HG03469 (cell line): Measurements from ENCODE around the gene ADCK1.
"Not testable (repeated sequence)": the region's sequence is repeated elsewhere in the genome, so short reads cannot be mapped to it uniquely, and the experiment has no call there.

Experiments used
- ATAC-seq: cut with Tn5 transposase; IDR thresholded peaks from one replicate; pipeline ENCODE4 v1.9.1; 2021; ENCODE audit warnings: mild to moderate bottlenecking, moderate library complexity, moderate number of reproducible peaks; ENCODE audit not compliant: unreplicated experiment

ADCK1 gene

GRCh38 chr14:77924141-77924948 lies 124.4 kb downstream of the ADCK1 start:
- ATAC-seq = no peak

DNA sequence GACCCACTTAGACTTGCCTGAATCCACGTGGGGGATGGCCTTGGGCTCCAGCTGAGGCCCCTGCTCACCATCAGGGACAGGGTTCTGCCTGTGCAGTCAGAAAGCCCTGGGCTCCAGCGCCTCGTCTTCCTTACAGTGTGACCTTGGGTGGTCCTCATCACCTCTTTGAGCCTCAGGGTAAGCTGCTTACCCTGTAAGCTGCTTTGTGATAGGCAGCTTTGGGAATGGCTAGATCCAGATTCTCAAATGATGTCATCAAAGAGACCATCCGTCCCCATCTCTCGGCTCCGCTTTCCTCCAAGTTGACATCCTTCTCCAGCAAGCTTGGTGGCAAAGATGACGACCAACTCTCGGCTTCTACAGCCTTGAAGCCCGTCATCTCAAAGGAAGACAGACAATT lies 127.0 kb downstream of the ADCK1 start:
- no peak for ATAC-seq

GRCh38 chr14:77931441-77931840 lies 131.5 kb downstream of the ADCK1 start:
- no peak for ATAC-seq

DNA sequence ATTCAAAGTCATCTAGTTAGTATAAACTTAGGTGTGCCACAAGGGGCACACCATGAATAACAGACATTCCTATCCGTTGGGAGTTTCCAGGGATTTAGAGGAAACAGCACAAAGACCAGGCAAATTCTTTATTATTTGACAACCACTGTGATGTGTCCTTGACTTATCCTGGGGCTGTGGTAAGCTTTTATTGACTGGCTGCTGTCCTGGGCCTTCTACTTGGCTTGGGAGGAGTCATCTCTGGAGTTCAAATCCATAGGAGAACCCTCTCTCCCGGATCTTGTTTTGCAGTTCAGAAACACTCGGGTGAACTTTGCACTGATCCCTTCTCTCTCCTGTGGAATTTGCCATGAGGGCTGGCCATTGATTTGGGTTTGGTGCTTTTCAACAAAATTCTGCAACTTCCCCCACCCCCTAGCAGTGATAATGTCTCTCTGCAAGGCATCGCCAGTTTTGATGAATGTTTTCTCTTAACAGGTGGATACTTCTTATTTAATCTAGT lies 136.3 kb downstream of the ADCK1 start:
- ATAC-seq = no peak

DNA sequence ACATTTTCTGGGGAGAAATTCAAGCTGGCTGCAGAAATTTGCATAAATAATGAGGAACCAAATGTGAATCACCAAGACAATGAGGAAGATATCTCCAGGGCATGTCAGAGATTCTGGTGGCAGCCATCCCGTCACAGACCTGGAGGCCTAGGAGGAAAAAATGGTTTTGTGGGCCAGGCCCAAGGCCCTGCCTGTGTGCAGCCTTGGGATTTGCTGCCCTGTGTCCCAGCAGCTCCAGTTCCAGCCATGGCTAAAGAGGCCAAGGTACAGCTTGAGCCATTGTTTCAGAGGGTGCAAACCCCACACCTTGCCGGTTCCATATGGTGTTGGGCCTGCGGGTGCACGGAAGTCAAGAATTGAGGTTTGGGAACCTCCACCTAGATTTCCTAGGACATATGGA lies 147.5 kb downstream of the ADCK1 start:
- ATAC-seq = no peak

DNA sequence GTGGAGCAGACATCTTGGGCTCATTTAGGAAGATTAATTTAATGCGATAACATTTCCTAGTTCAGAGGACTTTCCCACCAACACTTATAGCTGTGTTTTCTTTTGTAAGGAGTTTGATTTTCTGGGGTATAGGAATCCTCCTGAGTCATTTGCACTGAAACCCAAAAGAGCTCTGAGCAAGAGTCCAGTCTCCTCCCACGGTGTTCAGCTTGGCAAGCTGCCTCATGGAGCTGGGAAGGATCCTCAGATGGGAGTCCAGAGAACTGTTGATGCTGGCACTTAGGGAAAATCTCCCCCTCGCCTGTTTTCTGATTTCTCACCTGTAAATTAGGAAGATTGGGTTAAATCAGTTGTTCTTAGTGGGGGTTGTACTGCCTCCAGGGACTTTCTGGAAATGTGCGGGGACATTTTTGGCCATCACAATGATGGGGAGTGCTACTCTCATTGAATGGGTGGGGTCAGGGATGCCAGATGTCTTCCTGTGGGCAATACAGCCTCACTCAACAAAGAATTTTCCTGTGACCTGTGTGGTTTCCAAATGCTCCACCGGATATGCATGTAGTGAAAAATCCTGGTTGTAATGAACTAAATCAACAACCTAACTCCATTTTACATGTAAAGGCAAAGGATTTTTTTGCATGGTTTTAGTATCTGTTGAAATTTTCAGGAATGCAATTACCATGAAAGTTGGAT lies 150.6 kb downstream of the ADCK1 start:
- no peak for ATAC-seq

DNA sequence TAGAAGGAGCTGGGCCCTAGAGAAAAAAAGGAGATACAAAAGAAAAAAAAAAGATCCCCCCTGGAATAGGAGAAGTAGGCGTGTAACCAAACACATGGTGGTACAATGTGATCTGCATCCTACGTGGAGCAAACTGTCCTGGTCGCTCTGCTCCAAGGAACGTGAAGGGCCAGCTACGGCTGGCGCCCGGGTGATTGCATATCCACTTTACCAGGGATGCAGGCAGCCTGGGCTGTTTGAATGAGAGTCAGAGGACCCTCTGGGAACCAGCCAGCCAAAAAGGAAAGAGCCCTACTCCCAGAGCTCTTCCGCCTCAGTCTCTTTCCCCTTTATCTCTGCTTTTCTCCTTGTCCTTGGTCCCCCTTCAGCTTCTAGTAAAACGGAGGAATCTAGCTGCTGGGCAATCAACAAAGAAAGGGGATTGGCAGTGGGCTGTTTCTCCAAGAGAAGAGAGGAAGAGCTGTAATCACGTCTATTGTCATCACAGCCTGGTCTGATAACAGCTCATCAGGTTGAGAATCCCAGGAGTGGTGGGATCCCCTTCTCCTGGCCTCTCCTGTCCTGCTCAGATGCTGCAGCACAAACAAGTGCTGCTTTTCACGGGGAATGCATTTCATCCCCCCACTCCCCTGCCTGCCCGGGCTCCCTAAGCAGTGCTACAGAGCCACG lies 156.0 kb downstream of the ADCK1 start:
- no peak for ATAC-seq

DNA sequence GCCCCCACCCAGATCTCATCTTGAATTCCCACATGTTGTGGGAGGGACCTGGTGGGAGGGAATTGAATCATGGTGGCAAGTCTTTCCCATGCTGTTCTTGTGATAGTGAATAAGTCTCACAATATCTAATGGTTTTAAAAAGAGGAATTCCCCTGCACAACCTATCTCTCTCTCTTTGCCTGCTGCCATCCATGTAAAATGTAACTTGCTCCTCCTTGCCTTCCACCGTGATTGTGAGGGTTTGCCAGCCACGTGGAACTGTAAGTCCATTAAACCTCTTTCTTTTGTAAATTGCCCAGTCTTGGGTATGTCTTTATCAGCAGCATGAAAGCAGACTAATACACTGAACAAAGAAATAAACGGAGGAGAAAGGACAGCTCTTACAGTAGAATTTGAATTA lies 159.8 kb downstream of the ADCK1 start:
- not testable (repeated sequence) for ATAC-seq

- no peak for ATAC-seq
Measured at GRCh38 chr14:77961847-77962580, 162.1 kb downstream of the ADCK1 start.

DNA sequence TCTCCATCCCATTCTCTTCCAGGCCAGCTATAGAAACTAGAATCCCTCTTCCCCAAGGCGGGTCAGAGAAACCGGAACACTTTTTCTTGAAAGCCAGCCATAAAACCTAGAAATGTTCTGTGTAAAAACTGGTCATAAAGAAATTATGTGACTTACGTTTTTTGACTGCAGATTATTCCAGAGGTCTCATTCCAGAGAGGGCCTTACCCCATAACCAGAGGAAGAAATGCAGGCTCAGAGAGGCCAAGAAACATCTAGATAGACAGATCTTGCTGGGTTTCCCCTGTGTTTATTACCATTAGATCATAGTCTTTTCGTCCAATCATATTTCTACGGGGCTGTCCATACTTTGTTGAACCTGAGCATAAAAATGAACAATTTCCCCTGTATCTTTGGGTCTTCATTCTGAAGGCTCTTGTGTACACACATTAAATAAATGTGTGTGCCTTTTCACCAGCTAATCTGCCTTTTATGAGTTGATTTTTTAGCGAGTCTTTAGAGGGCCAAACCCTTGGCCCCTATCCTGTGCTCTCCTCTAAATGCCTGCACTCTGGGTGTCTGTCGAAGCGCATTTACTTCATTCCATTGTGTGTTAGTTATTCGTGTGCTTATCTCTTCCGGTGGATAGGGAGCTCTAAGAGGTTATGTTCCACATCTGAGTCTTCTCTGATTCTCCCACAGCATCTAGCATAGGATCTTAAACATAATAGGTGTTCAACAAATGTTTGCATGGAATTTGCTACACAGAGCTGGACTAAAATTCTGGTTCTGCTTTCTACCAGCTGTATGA lies 163.0 kb downstream of the ADCK1 start:
- ATAC-seq = no peak

DNA sequence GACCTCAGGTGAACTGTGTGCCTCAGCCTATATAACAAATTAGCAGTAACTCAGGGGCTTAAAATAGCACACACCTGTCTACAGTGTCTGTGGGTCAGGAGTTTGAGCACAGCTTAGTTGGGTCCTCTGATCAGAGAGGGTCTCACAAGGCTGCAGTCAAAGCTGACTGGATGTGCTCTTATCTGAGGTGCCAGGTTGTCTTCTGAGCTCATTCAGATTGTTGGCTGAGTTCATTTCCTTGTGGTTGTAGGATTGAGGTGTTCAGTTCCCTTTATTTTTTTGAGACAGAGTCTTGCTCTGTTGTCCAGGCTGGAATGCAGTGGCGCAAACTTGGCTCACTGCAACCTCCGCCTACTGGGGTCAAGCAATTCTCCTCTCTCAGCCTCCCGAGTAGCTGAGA lies 164.7 kb downstream of the ADCK1 start:
- ATAC-seq = no peak

GRCh38 chr14:77965050-77965449 lies 165.1 kb downstream of the ADCK1 start:
- ATAC-seq = no peak

GRCh38 chr14:77965919-77966435 lies 166.1 kb downstream of the ADCK1 start:
- peak; percentile 74 for ATAC-seq

DNA sequence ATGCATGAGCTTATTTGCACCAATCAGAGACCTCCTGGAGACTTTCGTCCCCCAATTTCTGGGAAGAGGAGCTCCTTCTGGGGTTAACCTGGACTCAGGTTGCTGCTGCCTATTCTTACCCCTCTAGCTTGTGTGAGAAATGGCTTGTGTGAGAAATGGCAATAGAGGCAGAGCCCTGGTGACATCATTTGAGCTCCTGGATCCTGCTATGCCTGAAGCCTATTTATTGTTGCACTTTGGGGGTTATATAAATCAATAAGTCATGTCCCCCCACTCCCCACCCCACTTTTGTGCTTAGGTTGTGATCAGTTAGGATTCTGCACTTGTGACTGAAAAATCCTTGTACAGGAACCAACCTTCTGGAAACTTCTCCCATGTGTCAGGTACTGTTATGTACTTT lies 167.2 kb downstream of the ADCK1 start:
- ATAC-seq = no peak

DNA sequence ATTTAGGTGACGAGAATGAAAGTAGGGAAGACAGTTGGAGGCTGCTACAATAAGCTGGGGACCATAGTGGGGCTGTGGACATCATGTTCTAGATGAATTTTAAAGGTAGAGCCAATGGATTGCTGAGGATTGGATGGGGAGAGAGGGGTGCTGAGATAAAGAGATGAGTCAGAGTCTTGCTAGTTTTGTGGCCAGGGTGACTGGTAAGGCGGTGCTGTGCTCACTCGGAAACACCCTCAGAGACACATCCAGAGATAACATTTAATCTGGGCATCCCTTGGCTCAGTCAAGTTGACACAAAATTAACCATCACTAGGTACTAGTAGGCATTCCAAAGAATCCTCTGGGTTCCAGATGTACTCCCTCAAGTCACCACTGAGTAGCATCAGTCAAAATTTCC lies 170.7 kb downstream of the ADCK1 start:
- ATAC-seq = no peak

DNA sequence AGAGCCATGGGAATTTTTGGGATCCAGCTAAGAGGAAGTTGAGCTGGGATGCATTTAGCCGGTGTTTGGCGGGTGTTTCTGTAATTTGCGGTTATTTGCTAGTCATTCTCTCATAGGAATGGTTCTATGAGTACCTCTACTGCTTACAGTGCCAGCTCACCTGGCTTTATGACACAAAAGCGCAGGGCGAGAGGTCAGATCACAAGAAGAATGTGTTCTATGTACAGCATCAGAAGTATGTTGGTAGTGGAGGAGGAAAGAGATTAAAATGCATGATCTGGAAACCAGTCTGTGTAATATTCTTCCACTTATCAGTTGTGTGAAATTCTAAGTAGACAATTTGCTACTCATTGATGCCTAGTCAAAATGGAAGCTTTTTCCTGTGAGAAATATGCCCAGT lies 173.3 kb downstream of the ADCK1 start:
- no peak for ATAC-seq

DNA sequence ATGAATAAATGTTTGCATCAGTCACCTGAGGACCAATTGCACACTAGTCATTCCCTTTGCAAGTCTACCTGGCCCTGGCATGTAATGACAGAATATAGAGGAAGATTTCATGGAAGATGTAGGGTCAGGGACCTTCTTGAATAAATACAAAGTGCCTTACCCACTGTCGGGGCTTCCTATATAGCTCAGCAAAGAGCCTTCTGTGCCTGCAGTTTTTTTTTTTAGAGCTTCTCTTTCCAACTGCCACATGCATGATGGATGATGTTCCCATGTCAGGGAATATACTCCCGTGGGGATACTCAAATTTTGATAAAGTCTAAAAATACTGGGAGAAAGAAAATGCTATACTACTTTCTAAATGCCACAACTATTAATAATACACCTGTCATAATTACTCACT lies 176.7 kb downstream of the ADCK1 start:
- ATAC-seq = no peak

- no peak for ATAC-seq
Measured at GRCh38 chr14:77979171-77979570, 179.3 kb downstream of the ADCK1 start.

DNA sequence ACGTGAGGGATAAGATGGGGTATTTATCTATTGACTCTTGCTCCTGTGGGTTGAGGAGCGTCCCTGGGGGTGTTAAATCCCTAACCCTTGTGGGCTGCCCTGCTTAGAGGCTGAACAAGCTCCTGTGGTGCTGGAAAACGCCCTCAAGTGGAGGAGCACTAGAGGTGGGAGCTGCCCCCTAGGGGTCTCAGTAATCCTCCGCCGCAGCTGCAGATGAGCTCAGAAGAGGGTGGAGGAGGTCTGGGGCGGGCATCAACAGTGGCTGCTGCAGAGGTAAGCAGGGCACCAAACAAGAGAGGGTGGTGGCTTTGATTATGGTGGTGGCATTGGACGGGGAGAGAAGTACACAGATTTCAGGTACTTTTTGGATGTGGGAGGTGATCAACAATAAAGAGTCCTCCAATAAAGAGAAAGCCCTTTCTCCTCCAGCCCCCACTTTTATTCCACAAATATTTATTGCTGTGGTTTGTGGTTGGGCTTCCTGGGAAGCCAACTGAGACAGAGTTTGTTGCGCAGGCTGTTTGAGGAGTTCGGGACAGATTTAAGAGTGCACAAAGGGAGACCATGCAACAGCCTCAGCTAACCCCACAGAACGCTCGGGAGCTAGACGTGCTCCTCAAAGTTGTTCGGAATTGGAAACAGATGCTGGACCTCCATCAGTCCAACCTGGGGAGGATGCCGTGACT lies 179.9 kb downstream of the ADCK1 start:
- ATAC-seq = no peak
